CD4-positive, alpha-beta T cell treated with Interleukin-4 for 4 hours (primary cell): ENCODE measurements around the gene EPHA10.
A peak's percentile ranks its signal among the peaks of the same experiment; 100 is the strongest.
"Not testable (repeated sequence)": the region's sequence is repeated elsewhere in the genome, so short reads cannot be mapped to it uniquely, and the experiment has no call there.

ENCODE experiments used
- DNase-seq: peaks from one replicate; pipeline ENCODE4 v3.0.0-alpha.2; 2020

Gene EPHA10

DNA sequence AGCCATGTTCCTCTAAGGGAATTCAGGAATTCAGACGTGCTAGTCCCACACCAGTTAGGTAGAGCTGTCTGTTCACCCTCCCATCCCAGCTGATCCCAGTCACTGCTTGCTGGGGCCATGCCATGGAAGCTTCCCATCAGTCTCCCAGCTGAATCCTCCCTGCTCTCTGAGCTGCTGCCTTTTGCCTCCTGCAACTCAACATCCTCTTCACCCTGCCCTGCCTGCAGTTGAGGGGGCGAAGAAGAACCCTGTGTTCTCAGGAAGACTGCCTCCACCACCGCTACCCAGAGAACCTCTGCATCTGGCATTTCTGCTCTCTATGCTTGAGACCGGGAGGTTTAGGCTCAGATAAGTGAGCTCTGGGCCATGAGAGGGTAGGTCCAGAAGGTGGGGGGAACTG is 56.4 kb downstream of the EPHA10 start:
- DNase-seq = no peak

DNA sequence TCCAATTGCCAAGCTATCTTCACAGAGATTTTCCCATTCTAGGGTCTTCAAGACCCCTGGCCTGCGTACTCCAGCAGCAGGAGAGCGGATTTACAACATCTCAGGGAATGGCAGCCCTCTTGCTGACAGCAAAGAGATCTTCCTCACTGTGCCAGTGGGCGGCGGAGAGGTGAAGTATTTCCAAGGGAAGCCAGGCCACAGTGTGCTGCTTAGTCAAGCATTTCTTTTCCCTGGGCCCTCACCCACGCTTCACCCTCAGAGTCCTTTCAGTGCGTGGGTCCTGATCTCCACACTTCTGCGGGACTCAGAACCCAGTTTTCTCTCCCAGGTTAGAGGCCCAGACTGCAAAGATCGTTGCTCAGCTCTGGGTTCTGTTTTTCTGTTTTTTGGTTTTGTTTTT is 59.5 kb downstream of the EPHA10 start:
- no peak for DNase-seq

DNA sequence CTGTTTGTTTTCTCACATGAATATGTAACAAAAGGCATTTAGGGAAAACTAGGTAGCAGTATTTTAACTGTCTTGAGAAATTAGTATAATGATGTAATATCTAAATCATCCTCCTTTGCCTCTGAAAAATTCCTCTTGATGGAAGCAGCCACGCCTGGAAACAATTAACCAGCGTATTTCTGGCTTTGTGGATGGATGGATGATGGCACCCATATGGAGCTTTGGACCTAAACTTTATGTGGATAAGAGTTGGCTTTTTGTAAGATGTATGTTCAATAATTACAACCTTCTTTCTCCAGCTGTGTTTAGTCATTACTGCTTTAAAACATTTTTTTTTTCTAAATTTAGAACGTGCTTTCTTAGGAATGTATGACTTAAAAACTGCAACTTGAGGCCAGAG is 60.0 kb downstream of the EPHA10 start:
- no peak for DNase-seq

DNA sequence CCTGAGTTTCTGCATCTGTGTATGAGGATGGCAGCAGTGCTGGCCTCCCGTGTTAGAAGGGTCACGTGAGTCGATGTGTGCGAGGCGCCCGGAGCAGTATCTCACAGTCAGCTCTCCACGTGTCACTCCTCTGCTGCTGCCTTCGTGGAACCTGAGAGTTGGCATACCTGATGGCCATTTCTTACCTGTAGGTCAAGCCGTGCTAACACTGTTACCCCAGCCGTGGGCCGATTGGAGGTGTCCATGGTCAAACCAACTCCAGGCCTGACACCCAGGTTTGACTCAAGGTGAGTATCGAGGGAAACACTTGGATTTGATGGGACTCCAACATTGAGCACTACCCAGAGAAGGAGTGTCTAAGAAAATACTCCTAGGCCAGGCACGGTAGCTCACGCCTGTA is 61.9 kb downstream of the EPHA10 start:
- no peak for DNase-seq

DNA sequence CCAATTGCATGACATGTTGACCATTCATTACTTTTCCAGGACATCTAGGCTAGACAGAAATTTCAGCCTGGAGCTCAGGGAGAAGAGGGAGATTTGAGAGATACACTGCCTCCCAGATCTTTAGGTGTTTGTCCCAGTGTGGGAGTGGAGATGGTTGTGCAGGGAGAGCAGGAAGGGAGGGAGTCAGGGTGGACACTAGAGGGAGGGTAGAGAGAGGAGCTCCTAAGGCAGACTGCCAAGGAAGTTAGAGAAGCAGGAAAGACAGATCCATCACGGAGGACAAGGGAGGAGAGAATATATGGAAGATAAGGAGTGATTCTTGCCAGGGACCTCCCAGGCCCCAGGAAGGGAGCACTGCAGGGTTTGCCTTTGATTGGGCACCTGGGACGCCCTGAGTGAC is 63.9 kb downstream of the EPHA10 start:
- DNase-seq = no peak

DNA sequence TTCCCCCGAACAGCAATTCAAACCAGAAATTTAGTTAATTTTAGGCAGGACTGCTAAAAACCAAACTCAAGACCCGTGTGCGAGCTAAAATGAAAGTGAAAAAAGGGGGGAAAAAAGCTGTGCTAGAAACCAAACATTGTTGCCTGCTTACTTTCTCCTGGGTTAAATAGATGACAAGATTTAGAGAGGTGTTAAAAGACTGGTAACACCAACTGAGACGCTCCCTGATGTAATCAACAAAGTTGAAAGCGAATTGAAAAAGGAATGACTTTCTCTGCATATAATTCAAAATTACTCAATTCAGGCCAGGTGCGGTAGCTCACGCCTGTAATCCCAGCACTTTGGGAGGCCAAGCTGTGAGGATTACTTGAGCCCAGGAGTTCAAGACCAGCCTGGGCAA is 65.8 kb downstream of the EPHA10 start:
- peak; percentile 17 for DNase-seq

DNA sequence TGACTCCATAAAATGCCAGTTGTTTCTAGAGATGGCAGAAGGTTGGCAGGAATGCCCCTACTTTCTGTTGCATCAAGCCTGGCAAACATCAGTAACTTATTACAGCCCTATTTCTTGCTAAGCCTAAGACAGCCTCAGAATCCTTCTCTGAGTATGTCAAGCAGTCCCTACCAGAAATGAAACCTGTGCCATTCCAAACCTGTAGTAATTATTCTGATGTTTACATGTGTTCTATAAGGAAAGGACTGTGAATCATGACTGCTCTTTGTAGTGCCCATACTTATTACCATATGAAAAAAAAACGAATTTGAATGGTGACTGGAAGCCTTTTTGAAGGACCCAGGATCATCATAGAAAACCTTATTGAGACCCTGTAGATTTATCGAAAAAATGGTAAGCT is 67.2 kb downstream of the EPHA10 start:
- no peak for DNase-seq

DNA sequence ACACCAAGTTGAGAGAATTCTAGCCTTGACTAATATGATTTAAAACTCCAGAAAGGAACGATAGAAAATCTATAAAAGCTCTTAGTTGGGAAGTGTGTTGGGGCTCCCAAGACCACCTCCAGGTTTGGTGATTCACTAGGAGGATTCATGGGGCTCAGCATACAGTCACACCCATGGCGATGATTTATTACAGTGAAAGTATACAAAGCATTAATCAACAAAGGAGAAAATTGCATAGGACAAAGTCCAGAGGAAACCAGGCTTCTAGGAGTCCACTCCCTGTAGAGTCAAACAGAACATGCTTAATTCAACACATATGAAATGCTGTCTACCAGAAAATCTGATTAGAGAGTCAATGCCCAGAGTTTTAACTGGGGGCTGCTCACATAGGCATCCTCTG is 67.8 kb downstream of the EPHA10 start:
- DNase-seq = no peak

DNA sequence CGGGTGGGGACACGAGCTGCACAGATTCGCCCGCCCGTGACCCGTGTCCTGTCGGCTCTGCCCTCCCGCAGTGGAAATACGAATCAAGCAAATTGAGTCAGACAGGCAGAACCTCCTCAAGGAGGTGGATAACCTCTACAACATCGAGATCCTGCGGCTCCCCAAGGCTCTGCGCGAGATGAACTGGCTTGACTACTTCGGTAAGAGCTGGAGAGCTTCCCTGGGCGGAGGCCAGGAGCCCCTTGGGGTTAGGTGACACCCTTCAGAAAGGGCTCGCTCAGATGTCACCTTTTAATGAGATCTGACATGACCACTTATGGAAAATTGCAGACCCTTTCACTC is 72.1 kb downstream of the EPHA10 start:
- no peak for DNase-seq

DNA sequence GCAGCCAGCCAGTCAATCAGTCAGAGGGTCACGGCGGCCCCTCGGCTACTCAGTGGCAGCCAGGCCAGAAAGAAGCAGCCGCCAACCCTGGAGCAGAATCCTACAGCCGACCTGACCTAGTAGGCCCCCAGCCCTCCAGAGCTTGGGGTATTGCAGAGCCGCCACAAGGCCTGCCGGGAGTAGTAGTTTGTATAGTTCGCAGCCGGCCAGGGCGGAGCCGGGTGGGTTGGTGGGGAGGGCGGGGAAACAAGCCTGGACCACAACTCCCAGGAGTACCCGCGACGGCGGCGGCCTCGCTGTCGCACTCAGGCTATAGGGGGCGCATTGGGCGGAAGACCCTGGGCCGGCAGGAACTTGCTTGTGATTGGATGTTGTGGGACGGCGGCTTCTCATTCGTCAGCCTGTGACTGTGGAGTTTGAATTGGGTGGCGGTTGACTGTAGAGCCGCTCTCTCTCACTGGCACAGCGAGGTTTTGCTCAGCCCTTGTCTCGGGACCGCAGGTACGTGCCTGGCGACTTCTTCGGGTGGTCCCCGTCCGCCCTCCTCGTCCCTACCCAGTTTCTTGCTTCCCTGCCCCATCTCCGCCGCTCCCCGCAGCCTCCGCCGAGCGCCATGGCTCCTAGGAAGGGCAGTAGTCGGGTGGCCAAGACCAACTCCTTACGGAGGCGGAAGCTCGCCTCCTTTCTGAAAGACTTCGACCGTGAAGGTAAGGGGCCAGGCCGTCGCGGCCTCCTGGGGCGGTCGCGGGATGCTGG is 72.7 kb downstream of the EPHA10 start, which contains the start of gene CDCA8:
Gene CDCA8 (plus strand): TSS at position 439 of the 756 bp plus-strand sequence. CDS start 175 bp downstream, at position 614.
- peak; percentile 98 for DNase-seq

DNA sequence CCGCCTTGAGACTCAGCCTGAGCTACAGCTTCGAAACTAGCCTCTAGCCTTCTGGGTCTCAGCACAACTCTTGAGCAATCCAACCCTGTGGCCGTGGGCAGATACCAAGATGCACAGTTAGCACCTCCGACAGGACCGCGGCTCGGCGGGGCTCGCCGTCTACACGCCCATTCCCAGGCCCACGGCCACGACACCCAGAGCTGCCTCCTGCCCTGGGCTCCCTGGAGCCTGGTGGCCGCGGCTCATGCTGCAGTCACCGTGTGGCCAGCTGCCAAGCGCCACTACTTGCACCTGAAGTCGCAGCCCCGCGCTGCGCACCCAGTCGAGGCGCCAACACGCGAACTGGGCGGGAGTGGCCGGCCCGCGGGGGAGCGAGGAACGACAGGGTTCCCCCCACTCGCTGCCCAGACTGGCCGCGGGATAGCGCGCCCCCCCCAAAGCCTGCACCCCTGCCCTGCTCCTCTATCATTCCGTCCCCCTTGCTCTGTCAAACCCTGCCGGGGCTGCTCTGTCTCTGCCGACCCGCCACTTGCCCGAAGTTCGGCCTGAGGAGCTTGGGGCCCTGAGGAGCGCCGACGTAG is 73.3 kb downstream of the EPHA10 start:
- DNase-seq = no peak

DNA sequence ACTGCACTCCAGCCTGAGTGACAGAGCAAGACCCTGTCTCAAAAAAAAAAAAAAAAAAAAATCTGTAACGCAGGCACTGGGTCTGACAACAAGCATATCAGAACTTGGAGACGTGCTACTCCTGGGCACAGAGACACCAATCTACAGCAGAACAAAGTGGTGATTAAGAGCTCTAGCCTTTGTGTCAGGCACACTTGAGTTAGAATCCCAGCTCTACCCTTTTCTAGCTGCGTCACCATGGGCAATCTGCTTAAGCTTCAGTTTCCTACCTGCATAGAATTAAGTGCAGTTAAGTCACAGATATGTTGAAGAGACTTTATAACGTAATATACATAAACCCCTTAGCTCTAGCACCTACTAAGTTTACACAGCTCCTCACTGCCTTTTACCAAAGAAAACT is 76.0 kb downstream of the EPHA10 start:
- DNase-seq = no peak

DNA sequence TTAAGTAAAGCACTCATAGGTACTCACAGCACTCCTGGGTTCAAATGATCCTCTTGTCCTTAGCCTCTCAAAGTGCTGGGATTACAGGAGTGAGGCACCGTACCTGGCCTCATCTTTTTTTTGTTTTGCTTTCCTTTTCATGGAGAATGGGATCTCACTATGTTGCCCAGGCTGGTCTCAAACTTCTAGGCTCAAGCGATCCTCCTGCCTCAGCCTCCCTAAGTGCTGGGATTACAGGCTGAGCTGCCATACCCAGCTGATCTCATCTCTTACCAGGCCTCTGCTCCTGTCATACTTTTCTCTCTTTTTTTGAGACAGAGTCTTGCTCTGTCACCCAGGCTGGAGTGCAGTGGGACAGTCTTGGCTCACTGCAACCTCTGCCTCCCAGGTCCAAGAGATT is 77.2 kb downstream of the EPHA10 start:
- not testable (repeated sequence) for DNase-seq

DNA sequence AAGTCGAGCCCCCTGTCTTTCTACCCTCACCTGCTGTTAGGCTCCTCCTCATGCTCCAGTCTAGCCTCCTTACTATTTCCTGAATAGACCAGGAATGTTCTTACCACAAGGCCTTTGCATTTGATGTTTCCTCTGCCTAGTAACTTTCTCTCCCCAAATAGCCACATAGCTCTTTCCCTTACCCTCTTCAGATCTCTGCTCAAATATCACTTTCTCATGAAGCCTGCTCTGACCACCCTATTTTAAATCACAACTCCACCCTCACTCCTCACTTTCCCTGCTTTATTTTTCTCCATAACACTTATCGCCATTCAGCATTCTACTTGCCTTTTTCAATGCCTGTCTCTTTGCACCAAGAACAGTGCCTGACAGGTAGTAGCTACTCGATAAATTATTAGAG is 79.2 kb downstream of the EPHA10 start:
- DNase-seq = no peak

DNA sequence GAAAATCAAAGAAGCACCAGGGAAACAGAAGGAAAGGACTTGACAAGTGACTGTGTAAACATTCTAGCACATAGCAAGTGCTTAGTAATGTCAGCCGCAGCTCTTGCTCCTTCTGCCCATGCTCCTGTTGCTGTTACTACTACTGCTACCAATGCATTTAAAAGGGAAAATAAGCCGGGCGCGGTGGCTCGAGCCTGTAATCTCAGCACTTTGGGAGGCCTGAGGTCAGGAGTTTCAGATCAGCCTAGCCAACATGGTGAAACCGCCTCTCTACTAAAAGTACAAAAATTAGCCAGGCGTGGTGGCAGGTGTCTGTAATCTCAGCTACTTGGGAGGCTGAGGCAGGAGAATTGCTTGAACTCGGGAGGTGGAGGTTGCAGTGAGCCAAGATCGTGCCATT is 80.7 kb downstream of the EPHA10 start:
- not testable (repeated sequence) for DNase-seq

DNA sequence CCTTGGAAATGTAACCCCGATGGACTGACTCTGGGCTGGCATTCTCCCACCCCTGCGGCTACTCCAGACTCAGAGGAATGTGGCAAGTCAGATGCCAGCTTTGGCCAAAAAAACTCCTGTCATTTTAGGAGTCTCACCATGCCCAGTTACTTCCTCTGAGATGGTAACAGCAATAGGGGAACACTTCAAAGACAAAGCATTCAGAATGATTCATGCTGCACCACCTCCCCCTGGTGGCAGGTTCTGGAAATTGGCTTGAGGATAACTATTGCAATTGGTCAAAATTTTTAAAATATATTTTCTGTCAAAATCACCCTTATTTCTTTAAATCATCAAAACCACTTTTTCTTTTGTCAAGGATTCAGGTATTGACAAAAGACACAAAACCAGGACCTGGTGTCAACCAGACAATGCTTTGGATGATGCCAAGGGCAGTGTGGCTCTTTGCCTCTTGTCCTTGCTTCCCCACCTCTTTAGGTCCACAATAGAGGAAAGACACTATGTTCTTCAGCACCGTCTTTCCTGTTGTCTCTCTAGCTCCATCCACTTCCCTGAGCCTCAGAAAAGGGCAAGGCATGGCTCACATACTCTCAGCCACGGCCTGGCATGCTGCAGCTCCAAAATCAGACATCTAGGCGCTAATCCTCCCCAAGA is 82.5 kb downstream of the EPHA10 start:
- DNase-seq = peak; percentile 74

DNA sequence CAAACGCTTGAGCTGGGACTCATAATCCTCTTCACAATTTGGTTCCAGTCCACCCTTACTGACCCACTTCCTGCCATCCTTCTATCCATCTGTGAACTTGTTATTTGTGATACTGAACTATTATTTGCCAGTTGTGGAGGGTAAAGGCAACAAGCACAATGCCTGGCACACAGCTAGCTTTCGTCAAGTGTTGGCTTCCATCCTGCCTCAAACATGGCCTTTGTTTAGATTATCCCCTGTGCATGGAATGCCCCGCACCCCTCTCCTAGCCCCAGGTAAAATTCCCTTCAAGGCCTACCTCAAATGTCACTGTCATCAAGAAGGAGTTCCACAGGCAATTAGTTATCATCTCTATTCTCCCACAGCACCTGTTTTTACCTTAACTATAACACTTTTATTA is 84.0 kb downstream of the EPHA10 start:
- no peak for DNase-seq

DNA sequence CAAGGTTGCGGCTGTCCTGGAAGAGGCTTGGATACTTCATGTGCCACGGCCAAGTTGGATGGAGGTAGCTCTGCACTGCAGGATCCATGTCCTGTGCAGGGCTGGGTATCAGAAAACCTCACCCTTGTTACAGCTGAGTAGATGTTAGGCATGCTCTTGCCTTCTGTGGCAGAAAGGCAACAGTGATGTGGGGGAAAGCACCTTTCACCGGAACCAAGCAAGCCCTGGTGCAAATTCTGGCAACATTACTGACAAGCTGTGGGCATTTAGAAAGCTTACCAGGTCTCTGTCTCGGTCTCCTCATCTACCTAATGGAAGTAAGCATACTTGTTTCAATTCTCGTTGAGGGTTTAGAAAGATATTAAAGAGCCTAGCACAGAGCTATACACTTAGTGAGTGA is 87.1 kb downstream of the EPHA10 start:
- no peak for DNase-seq

DNA sequence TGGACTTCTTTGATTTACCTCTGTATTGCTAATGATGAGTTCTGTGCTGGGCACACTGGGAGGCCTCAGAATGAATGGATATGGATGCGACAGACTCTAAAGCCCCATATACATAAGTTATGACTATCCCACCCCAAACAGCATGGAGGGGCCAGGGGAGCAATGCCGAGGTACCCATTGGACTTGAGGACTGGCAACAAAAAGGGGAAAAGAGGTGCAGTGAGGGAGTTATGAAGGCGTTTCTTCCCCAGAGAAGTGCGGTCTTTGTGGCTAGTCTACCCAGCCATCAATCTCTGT is 87.8 kb downstream of the EPHA10 start:
- no peak for DNase-seq

DNA sequence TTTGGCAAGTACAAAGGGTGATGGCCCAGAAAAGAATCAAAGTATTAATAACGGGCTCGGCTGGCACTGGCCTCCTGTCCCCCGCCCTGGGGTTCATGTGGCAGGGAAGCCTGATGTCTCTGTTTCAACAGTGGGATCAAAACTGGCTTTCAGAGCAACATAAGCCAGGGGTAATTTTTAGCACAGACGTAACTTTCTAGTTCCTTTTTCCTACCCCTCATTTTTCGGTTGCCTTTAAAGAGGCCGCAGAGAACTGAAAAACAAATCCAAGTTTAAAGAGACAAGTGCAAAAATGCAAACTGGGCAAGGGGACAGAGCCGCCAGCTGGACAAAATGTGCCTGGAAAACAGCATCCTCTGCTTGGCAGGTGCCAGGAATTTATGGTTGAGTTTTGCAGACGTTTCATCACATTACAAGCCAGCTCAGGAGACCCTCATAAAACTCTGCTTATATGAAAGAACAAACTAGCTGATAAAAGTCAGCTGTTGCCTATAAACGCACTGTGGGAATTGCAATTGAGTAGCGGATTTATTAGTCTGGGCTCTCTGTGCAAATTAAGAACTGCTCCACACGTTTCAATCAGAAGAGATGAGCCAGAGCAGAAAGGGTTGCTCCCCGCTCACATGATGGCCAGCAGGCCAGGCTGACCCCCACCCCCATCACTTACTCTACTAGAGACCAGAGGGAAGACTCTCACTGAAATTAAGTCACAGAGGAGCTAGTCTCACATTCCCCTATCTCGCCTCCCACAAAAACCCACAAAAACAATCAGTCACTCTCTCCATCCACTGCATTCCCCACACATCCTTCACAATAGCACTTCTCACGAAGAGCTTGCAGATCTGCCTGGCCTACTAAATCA is 88.4 kb downstream of the EPHA10 start:
- DNase-seq = no peak

DNA sequence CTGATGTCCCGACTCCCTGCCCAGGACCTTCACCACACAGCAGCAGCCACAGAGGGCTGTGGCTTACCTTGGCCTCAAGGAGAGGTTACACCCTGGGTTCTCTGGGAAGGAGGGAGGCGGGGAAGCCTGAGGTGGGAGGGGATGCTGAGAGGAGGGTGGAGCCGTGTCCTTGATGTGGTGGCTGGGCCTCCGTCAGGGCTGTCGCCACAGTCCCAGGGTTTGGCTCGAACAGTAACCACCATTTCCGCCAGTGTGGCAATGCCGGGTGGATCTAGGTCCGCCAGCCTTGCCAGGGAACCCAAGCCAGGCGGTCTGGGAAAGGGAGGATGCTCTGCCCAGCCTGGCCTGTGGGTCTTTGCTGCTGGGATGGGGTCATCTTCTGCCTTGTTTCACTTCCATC is 91.0 kb downstream of the EPHA10 start:
- peak; percentile 54 for DNase-seq

DNA sequence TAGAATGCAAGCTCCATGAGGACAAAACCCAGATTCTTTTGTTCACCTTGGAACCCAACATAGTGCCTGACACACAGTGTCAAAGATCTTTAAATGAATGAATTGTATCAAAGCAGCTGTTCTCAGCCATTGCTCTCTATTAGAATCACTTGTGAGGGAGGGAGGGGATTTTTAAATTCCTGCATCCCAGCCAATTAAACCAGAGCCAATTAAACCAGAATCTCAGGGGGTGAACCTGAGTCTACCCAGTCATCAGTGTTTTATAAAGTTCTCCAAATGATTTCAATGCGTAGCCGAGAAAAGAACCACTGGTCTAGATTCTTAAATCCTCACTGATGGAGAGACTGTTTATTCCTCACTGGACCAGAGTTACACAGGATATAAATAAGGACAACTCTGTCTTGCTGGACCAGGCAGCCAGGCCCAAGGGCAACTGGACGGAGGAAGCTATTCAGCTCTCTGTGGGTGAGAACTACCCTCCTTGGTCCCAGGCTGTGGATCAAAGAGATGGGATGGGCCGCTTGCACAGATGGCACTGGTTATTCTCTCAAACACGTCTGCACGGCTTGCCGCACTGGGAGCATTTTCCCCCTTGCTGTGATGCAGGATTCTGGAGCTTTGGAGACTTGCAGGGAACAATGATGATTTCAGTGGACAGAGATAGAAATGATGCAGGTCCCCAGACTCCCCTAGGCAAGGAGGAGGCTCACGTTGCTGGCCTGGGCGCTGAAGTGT is 92.6 kb downstream of the EPHA10 start:
- no peak for DNase-seq

DNA sequence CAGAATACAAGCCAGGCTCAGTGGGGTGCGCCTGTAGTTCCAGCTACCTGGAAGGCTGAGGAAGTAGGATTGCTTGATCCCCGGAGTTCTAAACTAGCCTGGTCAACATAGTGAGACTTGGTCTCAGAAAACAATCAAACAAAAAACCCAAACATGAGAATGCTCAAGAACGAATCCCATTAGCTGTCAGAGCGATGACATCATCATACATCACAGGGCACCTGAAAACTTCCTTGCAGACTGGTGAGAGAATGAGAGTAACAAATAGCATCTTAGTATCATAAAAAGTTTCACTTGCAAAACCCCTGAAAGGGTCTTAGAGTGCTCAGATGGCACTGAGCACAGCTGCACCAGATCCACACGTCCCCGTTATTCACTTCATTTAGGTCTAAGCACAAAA is 93.7 kb downstream of the EPHA10 start:
- no peak for DNase-seq
